Stimulated activated naive B cell treated with anti-CD40 and anti-IgM and Interleukin-4, amounts not matched to agents 10 μg/mL and 1 μg/mL and 100 μg/mL, for 72 hours (primary cell): ENCODE data around the gene TRIM25.
"Not testable (repeated sequence)": the region's sequence is repeated elsewhere in the genome, so short reads cannot be mapped to it uniquely, and the experiment has no call there.

ENCODE experiments used
- ATAC-seq, 2 donors: fragments of 150-1000 bp; cut with Tn5 transposase; replicated peaks; 2 replicates each; pipeline ENCODE4 v1.10.0; 2021; ENCODE audit warnings: moderate library complexity in 1 of 2
- DNase-seq: peaks from one replicate; pipeline ENCODE4 v3.0.0; 2021
- H3K27ac Mint-ChIP-seq: one replicate; pipeline ENCODE4 v1.8.0; 2022; ENCODE audit warnings: mild to moderate bottlenecking, mixed read lengths
- H3K27me3 Mint-ChIP-seq, 2 donors: one replicate each; pipeline ENCODE4 v1.8.0; 2022; ENCODE audit warnings: mixed read lengths in 2 of 2
- H3K36me3 Mint-ChIP-seq, 2 donors: one replicate each; pipeline ENCODE4 v1.8.0; 2022; ENCODE audit warnings: mixed read lengths in 2 of 2, mild to moderate bottlenecking in 1 of 2
- H3K4me1 Mint-ChIP-seq, 2 donors: one replicate each; pipeline ENCODE4 v1.8.0; 2022; ENCODE audit warnings: mixed read lengths in 2 of 2, mild to moderate bottlenecking in 1 of 2
- H3K4me3 Mint-ChIP-seq, 2 donors: one replicate each; pipeline ENCODE4 v1.8.0; 2022; ENCODE audit warnings: mild to moderate bottlenecking in 2 of 2, mixed read lengths in 2 of 2, moderate library complexity in 1 of 2
- H3K9me3 Mint-ChIP-seq, 2 donors: one replicate each; pipeline ENCODE4 v1.8.0; 2022; ENCODE audit warnings: mixed read lengths in 2 of 2, mild to moderate bottlenecking in 1 of 2

The TRIM25 gene, protein sequence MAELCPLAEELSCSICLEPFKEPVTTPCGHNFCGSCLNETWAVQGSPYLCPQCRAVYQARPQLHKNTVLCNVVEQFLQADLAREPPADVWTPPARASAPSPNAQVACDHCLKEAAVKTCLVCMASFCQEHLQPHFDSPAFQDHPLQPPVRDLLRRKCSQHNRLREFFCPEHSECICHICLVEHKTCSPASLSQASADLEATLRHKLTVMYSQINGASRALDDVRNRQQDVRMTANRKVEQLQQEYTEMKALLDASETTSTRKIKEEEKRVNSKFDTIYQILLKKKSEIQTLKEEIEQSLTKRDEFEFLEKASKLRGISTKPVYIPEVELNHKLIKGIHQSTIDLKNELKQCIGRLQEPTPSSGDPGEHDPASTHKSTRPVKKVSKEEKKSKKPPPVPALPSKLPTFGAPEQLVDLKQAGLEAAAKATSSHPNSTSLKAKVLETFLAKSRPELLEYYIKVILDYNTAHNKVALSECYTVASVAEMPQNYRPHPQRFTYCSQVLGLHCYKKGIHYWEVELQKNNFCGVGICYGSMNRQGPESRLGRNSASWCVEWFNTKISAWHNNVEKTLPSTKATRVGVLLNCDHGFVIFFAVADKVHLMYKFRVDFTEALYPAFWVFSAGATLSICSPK

DNA sequence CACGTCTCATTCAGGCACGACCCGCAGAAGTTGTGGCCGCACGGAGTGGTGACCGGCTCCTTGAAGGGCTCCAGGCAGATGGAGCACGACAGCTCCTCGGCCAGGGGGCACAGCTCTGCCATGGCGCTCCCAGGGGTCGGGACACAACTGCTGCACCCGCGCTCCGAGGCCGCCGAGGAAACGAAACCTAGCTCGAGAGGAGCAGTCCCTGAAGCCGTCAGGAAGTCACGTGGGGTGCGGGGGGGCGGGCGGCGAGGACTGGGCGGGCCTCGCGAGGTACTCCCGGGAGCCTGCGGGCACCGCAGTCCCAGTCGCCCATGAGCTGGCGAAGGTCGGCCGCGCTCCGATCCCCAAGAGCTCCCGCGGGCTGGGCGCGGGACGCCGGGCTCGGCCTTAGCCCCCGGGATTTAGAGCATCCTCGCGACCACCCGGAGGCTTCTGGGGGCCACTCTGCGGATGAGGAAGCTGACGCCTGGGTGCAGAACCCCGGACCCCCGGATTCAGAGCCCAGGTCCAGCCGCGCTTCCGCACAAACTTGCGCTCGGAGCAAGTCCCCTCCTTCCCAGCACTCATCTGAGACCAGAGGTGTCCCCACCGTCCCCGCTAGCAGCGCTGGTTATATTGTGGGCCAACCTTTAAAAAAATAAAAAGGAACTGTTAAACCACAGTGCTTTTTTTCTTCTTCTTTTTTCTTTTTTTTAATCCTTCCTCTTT, at the start of gene TRIM25:
Gene TRIM25 (minus strand): TSS at position 183 of the 714 bp plus-strand sequence. CDS start 61 bp downstream, at position 122.
- Mint-ChIP-seq H3K4me3 (peak within 1 kb of the TSS; percentile 87 to 90), H3K4me1 (peaks cover 33 to 66% of the 10 kb centered on the region in 2 donors), H3K36me3 (peaks cover 11 to 15% of the 10 kb centered on the region in 2 donors), H3K9me3 (peaks cover 4 to 6% of the 10 kb centered on the region in 2 donors), H3K27ac (peak within 1 kb of the TSS; percentile 94), H3K27me3 (no peaks in the 10 kb centered on the region)
- DNase-seq (peak; percentile 69), ATAC-seq (peak; percentile 87 to 90)

DNA sequence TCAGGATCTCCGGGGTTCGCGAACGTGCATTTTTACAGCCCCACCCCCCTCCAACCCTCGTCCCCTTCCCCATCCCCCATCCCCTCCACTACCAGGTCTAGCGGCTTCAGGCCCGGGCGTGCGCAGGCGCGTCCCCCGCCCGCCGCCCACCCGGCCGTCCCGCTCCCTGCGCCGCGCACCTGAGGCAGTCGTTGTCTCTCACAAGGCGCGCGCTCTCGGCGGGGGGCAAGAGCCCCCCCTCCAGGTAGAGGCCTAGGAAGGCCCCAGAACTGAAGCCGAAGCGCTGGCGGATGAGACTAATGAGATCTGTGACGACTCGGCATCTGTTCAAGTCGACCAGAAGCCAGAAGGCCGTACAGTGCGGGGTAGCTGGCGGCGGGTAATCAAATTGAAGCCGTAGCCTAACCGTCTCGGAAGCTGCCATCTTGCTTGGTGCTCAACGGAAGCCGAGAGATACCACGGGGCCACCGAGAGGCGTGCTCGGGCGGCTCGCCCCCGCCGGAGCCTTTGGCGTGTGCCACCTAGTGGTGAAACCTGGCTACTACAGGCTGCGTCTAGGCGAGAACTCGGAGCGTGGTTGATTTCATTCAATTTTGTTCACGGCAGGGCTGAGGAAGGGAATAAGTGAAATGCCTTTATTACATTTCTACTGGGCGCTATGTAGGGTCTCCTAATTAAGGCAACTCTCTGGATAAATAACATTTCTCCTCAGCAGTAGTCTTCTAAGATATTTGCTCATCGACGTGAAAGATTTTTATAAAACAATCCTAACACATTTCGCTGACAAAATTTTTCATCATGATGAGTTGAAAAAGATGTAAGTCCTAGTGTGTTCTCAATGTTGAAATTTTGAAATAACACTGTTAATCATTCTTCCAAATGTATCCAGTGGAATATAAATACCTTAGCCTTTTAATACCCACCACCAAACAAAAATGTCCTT, 47.0 kb upstream of the TRIM25 start, which contains the start of gene COIL:
Gene COIL (minus strand): TSS at position 455 of the 943 bp plus-strand sequence. CDS start 31 bp downstream, at position 424.
- Mint-ChIP-seq H3K27me3 (no peaks in the 10 kb centered on the region), H3K36me3 (no peaks in the 10 kb centered on the region), H3K4me3 (peak within 1 kb of the TSS; percentile 84 to 88), H3K9me3 (no peaks in the 10 kb centered on the region), H3K4me1 (peaks cover 0 to 11% of the 10 kb centered on the region in 2 donors), H3K27ac (peak within 1 kb of the TSS; percentile 95)
- ATAC-seq (peak; percentile 98 to 99), DNase-seq (peak; percentile 86)

DNA sequence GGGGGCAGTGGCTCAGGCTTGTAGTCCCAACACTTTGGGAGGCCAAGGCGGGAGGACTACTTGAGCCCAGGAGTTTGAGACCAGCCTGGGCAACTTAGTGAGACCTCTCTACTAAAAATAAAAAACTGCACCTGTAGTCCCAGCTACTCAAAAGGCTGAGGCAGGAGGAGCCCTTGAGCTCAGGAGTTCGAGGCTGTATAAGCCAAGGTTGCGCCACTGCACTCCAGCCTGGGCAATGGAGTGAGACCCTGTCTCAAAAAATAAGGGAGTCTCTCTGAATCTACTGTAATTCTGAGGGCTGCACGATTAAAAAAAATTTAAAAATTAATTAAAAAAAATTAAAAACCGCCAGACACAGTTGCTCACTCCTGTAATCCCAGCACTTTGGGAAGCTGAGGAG, 43.1 kb upstream of the TRIM25 start:
- H3K27ac Mint-ChIP-seq, result no peak overlapping the region
- peaks cover 0 to 12% of the 10 kb centered on the region in 2 donors for H3K4me1 Mint-ChIP-seq
- ATAC-seq (no peak), DNase-seq (no peak)
- peaks cover 4 to 8% of the 10 kb centered on the region in 2 donors for H3K36me3 Mint-ChIP-seq
- H3K4me3 Mint-ChIP-seq, result no peak overlapping the region
- H3K9me3 Mint-ChIP-seq, result no peaks in the 10 kb centered on the region
- H3K27me3 Mint-ChIP-seq, result no peaks in the 10 kb centered on the region

DNA sequence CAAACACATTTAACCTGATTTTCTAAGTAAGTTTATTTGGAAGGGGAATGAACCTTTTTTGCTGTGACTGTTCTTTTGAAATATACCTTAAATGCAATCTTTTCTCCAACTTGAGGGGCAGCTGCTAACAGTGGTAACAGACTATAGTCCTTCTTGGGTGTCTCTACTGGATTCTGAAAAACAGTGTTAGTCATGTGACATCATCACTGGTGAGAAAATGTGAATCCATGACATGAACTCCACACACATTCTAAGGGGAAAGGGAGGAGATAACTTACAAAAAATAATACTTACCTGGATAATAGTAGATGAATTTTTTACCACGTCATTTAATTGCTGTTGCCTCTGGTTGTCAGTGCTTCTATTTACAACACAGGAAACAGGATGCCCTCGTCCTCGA, 35.7 kb upstream of the TRIM25 start:
- Mint-ChIP-seq H3K4me1 (peaks cover 0 to 1% of the 10 kb centered on the region in 2 donors), H3K9me3 (no peaks in the 10 kb centered on the region), H3K27ac (no peak overlapping the region), H3K36me3 (peaks cover 20 to 32% of the 10 kb centered on the region in 2 donors), H3K27me3 (no peaks in the 10 kb centered on the region), H3K4me3 (no peak overlapping the region)
- ATAC-seq (no peak), DNase-seq (no peak)

DNA sequence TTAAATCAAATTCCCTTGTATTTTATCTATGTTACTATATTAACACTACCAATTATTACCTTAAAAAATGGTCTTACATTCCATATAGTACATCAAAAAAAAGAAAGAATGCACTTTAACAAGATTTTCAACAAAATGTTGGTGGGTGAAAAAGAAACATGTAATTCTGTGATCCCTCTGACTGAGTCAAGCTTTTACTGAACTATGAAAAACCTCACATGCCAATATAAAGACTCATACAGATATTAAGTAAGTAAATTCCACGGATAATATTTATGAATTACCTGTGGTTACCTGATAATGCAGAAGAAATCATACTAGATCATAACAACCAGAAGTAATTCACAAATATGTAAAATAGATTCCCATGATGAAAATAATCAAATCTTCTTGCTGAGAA, 34.6 kb upstream of the TRIM25 start:
- no peak for ATAC-seq
- Mint-ChIP-seq H3K27me3 (no peaks in the 10 kb centered on the region), H3K9me3 (no peaks in the 10 kb centered on the region), H3K36me3 (peaks cover 21 to 34% of the 10 kb centered on the region in 2 donors), H3K27ac (no peak overlapping the region), H3K4me3 (no peak overlapping the region), H3K4me1 (peaks cover 0 to 1% of the 10 kb centered on the region in 2 donors)
- DNase-seq, result no peak

DNA sequence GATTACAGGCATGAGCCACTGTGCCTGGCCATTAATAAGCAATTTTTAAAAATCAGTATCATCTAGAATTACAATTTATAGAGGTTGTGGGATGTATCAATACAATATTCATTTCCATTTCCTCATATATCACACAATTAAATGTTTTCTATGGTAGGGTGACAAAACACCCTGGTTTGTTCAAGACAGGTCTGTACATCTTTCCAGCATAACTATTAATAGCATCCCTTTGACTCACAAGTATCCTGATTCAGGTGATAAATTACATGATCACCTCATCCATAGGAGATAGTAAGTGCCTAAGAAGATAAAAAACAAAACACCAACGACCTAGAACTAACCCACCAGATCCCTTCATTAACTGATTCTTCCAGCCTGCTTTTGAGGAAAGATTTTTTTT, 33.9 kb upstream of the TRIM25 start:
- no peak overlapping the region for H3K27ac Mint-ChIP-seq
- peaks cover 0 to 1% of the 10 kb centered on the region in 2 donors for H3K4me1 Mint-ChIP-seq
- no peaks in the 10 kb centered on the region for H3K9me3 Mint-ChIP-seq
- DNase-seq (no peak), ATAC-seq (no peak)
- H3K4me3 Mint-ChIP-seq, result no peak overlapping the region
- H3K27me3 Mint-ChIP-seq, result no peaks in the 10 kb centered on the region
- peaks cover 21 to 37% of the 10 kb centered on the region in 2 donors for H3K36me3 Mint-ChIP-seq

DNA sequence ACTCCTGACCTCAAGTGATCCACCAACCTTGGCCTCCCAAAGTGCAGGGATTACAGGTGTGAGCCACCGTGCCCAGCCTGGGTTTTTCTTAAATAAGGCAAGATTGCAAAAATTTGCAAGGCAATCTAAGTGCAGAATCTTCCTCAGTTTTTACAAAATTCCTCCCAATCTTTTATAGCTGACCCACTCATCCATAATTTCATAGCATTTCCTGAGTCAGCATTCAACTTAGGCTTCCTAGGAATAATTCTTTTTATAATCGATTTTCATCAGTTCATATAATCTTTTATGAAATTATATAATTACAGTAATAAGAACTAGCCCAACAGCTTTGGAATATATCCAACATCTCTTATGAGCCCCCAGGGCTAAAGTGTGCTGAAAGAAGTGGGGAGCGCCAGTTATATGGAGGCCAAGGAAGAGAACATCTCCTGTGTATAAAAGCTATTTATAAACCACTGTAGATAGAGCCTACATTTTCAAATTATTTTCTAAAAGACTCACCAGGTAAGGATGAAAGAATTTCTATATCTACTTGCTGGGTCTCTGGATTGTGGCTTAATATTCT, 32.2 kb upstream of the TRIM25 start:
- no peaks in the 10 kb centered on the region for H3K9me3 Mint-ChIP-seq
- no peak overlapping the region for H3K27ac Mint-ChIP-seq
- H3K36me3 Mint-ChIP-seq, result peaks cover 28 to 39% of the 10 kb centered on the region in 2 donors
- no peaks in the 10 kb centered on the region for H3K27me3 Mint-ChIP-seq
- ATAC-seq (no peak), DNase-seq (no peak)
- H3K4me1 Mint-ChIP-seq, result no peaks in the 10 kb centered on the region
- no peak overlapping the region for H3K4me3 Mint-ChIP-seq

DNA sequence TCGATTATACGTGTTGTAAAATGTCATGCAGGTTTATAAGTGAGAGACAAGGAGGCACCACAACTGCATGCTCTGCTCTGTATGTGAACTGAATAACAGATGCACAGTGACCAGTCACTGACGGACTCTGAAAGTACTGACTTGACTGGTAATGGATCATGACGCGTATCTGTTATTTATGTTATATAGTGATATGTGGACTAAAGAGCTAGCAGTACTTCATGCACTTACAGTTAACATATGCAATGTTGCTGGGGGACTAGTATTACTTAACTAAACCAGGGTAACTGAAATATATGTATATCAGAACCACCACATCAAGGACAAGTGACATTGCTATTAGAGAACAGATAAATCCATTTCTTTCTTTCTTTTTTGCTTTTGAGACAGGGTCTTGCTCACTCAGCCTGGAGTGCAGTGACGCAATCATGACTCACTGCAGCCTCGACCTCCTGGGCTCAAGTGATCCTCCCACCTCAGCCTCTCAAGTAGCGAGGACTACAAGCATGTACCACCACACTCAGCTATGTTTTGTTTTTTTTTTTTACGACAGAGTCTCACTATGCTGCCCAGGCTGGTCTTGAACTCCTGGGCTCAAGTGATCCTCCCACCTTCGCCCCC, 29.8 kb upstream of the TRIM25 start:
- ATAC-seq (no peak), DNase-seq (no peak)
- Mint-ChIP-seq H3K4me3 (no peak overlapping the region), H3K27ac (peak overlapping the region; percentile 71), H3K9me3 (no peaks in the 10 kb centered on the region), H3K4me1 (peaks cover 2 to 7% of the 10 kb centered on the region in 2 donors), H3K27me3 (no peaks in the 10 kb centered on the region), H3K36me3 (peaks cover 21 to 34% of the 10 kb centered on the region in 2 donors)

DNA sequence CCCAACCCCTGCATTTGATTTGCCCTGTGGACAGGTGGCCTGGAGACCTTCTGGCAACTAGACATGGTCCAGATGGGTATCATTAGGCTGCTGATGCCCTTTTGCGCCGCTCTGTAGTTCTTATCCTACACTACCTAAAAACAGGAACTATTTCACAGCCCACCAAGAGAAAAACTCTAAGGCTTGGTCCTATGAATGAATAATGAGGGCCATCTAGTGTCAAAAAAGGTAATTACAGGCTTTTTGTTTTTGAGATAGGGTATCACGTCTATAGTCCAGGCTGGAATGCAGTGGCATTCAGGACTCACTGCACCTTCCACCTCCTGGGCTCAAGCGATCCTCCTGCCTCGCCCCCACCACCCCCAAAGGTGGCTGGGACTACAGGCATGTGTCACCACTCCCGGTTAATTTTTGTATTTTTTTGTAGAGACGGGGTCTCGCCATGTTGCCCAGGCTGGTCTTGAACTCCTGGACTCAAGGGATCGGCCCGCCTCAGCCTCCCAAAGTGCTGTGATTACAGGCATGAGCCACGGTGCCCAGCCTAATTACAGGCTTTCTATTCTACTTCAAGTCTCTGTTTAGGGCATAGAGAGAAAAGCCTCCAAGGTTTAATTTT, 26.1 kb upstream of the TRIM25 start:
- ATAC-seq, result peak; percentile 84 to 92

DNA sequence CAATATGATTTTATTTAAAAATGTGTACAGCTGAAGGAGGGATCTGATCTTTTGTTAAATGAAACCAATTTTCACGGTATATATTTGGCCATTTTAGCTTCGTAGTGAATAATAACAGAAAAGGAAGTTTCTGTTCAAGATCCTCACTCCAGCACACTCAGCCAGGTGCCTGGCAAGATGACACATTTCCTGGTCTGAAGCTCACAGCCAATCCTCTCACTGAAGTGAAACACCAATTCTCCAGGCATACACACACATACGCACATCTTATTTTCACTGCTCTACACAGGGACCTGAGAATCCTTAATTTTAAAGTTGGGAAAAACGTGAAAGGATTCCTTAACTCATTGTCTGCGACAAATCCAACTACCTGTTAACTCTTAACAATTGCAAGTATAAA, 24.4 kb upstream of the TRIM25 start:
- not testable (repeated sequence) for H3K9me3 Mint-ChIP-seq, ATAC-seq, H3K4me3 Mint-ChIP-seq, H3K27me3 Mint-ChIP-seq, DNase-seq, H3K4me1 Mint-ChIP-seq
- H3K27ac Mint-ChIP-seq, result peak overlapping the region; percentile 22
- peaks cover 32 to 48% of the 10 kb centered on the region in 2 donors for H3K36me3 Mint-ChIP-seq

More for the DNA sequence above, 26.1 kb upstream of the TRIM25 start:
- H3K4me3 Mint-ChIP-seq, result no peak overlapping the region
- H3K9me3 Mint-ChIP-seq, result no peaks in the 10 kb centered on the region
- H3K4me1 Mint-ChIP-seq, result peaks cover 4 to 7% of the 10 kb centered on the region in 2 donors
- peaks cover 30 to 42% of the 10 kb centered on the region in 2 donors for H3K36me3 Mint-ChIP-seq
- DNase-seq, result no peak
- no peaks in the 10 kb centered on the region for H3K27me3 Mint-ChIP-seq
- H3K27ac Mint-ChIP-seq, result peak overlapping the region; percentile 65

DNA sequence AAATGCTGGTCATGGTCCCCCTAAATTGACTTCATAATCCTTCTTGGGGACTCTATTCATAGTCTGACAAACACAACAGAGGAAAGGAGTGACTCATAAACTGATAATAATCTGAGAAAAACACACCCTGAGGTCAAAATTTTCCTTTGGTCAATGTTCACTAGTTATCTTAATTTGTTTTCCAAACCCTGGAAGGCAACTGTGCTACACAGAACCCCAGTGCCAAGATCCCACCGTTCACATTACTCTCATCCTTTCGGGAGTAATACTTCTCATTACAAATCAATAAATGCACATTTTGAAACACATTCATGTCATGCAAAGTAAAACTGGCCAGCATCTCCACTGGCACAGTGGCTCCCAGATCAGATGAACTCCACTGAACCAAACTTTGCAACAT, 23.8 kb upstream of the TRIM25 start:
- DNase-seq, result no peak
- Mint-ChIP-seq H3K4me1 (peaks cover 4 to 7% of the 10 kb centered on the region in 2 donors), H3K36me3 (peaks cover 34 to 47% of the 10 kb centered on the region in 2 donors), H3K9me3 (no peaks in the 10 kb centered on the region), H3K27me3 (no peaks in the 10 kb centered on the region), H3K4me3 (no peak overlapping the region), H3K27ac (no peak overlapping the region)
- no peak for ATAC-seq

DNA sequence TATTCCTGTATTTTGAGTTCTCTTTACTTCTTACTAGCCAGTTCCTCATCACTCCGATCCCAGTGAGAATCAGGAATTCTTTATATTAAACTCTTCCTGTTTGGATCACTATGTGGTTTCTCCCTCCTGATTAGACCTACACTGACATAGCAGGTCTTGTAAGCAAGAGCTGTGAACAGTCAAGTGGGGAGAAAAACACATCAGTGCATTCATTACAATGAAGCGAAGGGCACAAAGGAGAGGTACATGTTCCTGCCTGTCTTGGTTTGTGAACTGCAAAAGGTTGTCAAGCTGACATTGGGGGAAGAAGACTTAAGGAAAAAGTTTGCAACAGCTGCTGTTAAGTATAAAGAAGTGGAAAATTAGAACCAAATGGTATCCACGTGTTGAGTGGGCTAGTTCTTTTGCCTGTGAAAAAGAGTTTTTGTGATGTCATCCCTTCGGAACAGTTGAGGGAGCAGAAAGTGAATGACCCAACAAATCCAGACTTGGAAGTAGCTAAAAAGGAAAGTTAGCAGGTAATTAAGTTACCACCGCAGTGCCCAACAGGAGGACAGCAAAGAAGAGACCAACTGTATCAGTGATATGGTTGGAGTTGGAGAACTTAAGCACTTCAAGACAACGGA, 23.0 kb upstream of the TRIM25 start:
- ATAC-seq (no peak), DNase-seq (no peak)
- H3K4me1 Mint-ChIP-seq, result peaks cover 4 to 7% of the 10 kb centered on the region in 2 donors
- no peak overlapping the region for H3K4me3 Mint-ChIP-seq
- no peak overlapping the region for H3K27ac Mint-ChIP-seq
- H3K27me3 Mint-ChIP-seq, result no peaks in the 10 kb centered on the region
- H3K9me3 Mint-ChIP-seq, result no peaks in the 10 kb centered on the region
- H3K36me3 Mint-ChIP-seq, result peaks cover 34 to 47% of the 10 kb centered on the region in 2 donors
